Adrenal gland (tissue), 12 donors: ENCODE data around the gene PRKACA. TPM values are rescaled to one million over a fixed set of nuclear protein-coding genes. Genes with fewer than 3 reads are reported as not detected.

Experiments
- DNase-seq, 7 donors: peaks; one replicate each; pipeline ENCODE4 v3.0.0-alpha.2; 2019 to 2020
- H3K27ac ChIP-seq, 5 donors: fragments of 200-600 bp; sonication (generic) in 4 of 5; 1 replicate in 3 of 5; 2 replicates in 2 of 5; pipeline versions ENCODE4 v1.5.1 to v1.8.0; 2016 to 2020; ENCODE audit warnings: mild to moderate bottlenecking in 1 of 5
- H3K27me3 ChIP-seq: fragments of 200-600 bp; 2 replicates; pipeline ENCODE4 v1.8.0; 2021
- H3K36me3 ChIP-seq, 2 donors: fragments of 200-600 bp; replicated peaks in 1 of 2; 1 replicate in 1 of 2; 2 replicates in 1 of 2; pipeline versions ENCODE4 v1.5.1 to v1.8.0; 2018 to 2022
- H3K4me1 ChIP-seq, 2 donors: fragments of 200-600 bp; replicated peaks in 1 of 2; 1 replicate in 1 of 2; 2 replicates in 1 of 2; pipeline versions ENCODE4 v1.5.1 to v1.8.0; 2018 to 2021
- H3K4me3 ChIP-seq, 4 donors: fragments of 200-600 bp; sonication (generic) in 3 of 4; one replicate each; pipeline ENCODE4 v1.5.1; 2016 to 2018
- H3K9me3 ChIP-seq, 3 donors: fragments of 200-600 bp; sonication (generic) in 1 of 3; replicated peaks in 1 of 3; 1 replicate in 2 of 3; 2 replicates in 1 of 3; pipeline versions ENCODE4 v1.5.1 to v1.8.0; 2016 to 2021
- CTCF ChIP-seq, 6 experiments: fragments of 450-650 bp in 4 of 6; fragments of 200-600 bp in 2 of 6; sonication (generic) in 1 of 6; IDR thresholded peaks; 1 replicate in 5 of 6; 2 replicates in 1 of 6; pipeline versions ENCODE4 v1.5.1 to v1.8.0; 2016 to 2021; ENCODE audit warnings: antibody characterized with exemption in 6 of 6, mild to moderate bottlenecking in 2 of 6, moderate library complexity in 1 of 6
- POLR2A ChIP-seq, 2 donors: fragments of 450-650 bp; IDR thresholded peaks; one replicate each; pipeline ENCODE4 v1.6.1; 2017; ENCODE audit warnings: antibody characterized with exemption in 2 of 2, mild to moderate bottlenecking in 2 of 2, moderate library complexity in 1 of 2
- WGBS, 4 donors: extraction: QIAGEN DNeasy Blood & Tissue Kit in 2 of 4; methylation state at CpG; one replicate each; pipeline versions ENCODE4 v1.1.5 to v1.1.7; 2013 to 2017; 5-methylcytosine and 5-hydroxymethylcytosine counted together
- intact Hi-C, 2 donors: fragments of 100-400 bp; cut with DNase I; formaldehyde crosslinking; loops; one replicate each; pipeline versions ENCODE4 v1.14.1 to v1.15.0; 2022 to 2023
- polyA plus RNA-seq, 3 donors: library from polyadenylated mRNA; stranded (reverse); fragments of 200-250 nt in 2 of 3; fragments of 350-450 nt in 1 of 3; fragmentation: Illumina TruSeq in 1 of 3; extraction: RNeasy Lipid Tissue Mini Kit (QIAGEN cat#74804) in 1 of 3; gene quantifications; one replicate each; pipeline ENCODE4 v1.2.3, GENCODE V29; 2013 to 2014
- total RNA-seq, 9 donors: library from RNA; depleted of rRNA in 4 of 9; stranded (reverse); fragments of >200 nt in 4 of 9; fragments of 120-200 nt in 1 of 9; fragmentation: NEBNext Ultra II Directional in 1 of 9; extraction: Animal tissue kit (Norgen Biotek cat#: 25700) in 1 of 9; gene quantifications; one replicate each; pipeline versions ENCODE4 v1.1.0 to v1.2.4, GENCODE V29; 2013 to 2023
- donor health status: healthy with polysubstance abuse.
- donor health status: Bipolar disorder and iron deficiency.
- donor health status: DM: yes; HTN: yes; CAD: no.
- donor health status: DM: no; HTN: no; CAD: no.
- donor health status: DM: no; HTN: no; CAD: no.
- donor health status: DM: yes; HTN: yes; CAD: no.

Gene PRKACA
- total and polyA plus RNA-seq, 12 donors: 74.1 to 457 (median 150) TPM

- Histone ChIP-seq H3K4me3 (peak overlapping the region in 1 of 4 donors; percentile 61), H3K4me1 (peaks cover 35 to 49% of the 10 kb centered on the region in 2 donors), H3K9me3 (no peaks in the 10 kb centered on the region), H3K27ac (peak overlapping the region; percentile 89 to 100 (median 97)), H3K27me3 (no peaks in the 10 kb centered on the region), H3K36me3 (no peaks in the 10 kb centered on the region)
- TF ChIP-seq CTCF (IDR thresholded peaks at IDR 0.05) (no peak), POLR2A (IDR thresholded peaks at IDR 0.05) (no peak)
- intact Hi-C loops: no loop called here
- DNase-seq: no peak
- WGBS, 4 donors: 11 to 16% (median 12%) methylated on average over 3 of the region's 3 CpGs
Observed at GRCh38 chr19:14119146-14119545, 1.6 kb upstream of the PRKACA start.

GRCh38 chr19:14118165-14119051, 846 bp upstream of the PRKACA start:
- Histone ChIP-seq H3K27ac (peak overlapping the region; percentile 89 to 100 (median 97)), H3K4me3 (peak overlapping the region in 2 of 4 donors; percentile 14 to 61), H3K4me1 (peaks cover 40 to 56% of the 10 kb centered on the region in 2 donors), H3K9me3 (no peaks in the 10 kb centered on the region), H3K36me3 (no peaks in the 10 kb centered on the region), H3K27me3 (no peaks in the 10 kb centered on the region)
- intact Hi-C loops: no loop called here
- TF ChIP-seq CTCF (IDR thresholded peaks at IDR 0.05) (peak in 1 of 6 experiments; percentile 11), POLR2A (IDR thresholded peaks at IDR 0.05) (peak; percentile 77 to 79)
- WGBS, 4 donors: 1 to 4% (median 2%) methylated on average over 8 to 60 of the region's 61 CpGs
- DNase-seq: peak; percentile 82 to 97 (median 95)

- Histone ChIP-seq H3K9me3 (no peaks in the 10 kb centered on the region), H3K4me3 (peak overlapping the region; percentile 67 to 95 (median 80)), H3K4me1 (peaks cover 54 to 70% of the 10 kb centered on the region in 2 donors), H3K27ac (peak overlapping the region; percentile 32 to 100 (median 86)), H3K36me3 (no peaks in the 10 kb centered on the region), H3K27me3 (no peaks in the 10 kb centered on the region)
- WGBS, 4 donors: 0 to 1% (median 1%) methylated on average over 12 to 33 of the region's 33 CpGs
- peak; percentile 55 to 78 (median 65) for DNase-seq
- intact Hi-C loops: no loop called here
- TF ChIP-seq POLR2A (IDR thresholded peaks at IDR 0.05): no peak
- TF ChIP-seq CTCF (IDR thresholded peaks at IDR 0.05): no peak
Observed at GRCh38 chr19:14116918-14117578, 514 bp downstream of the PRKACA start.

GRCh38 chr19:14116525-14116917, 1.0 kb downstream of the PRKACA start:
- intact Hi-C loops: no loop called here

More at GRCh38 chr19:14116525-14116917, 1.0 kb downstream of the PRKACA start:
- 0 to 7% (median 3%) methylated on average over 6 of the region's 6 CpGs for WGBS, 4 donors
- H3K4me1 ChIP-seq: peaks cover 59 to 75% of the 10 kb centered on the region in 2 donors
- DNase-seq: no peak
- peak overlapping the region; percentile 67 to 95 (median 80) for H3K4me3 ChIP-seq
- no peaks in the 10 kb centered on the region for H3K36me3 ChIP-seq
- H3K27me3 ChIP-seq: no peaks in the 10 kb centered on the region
- no peaks in the 10 kb centered on the region for H3K9me3 ChIP-seq
- peak overlapping the region; percentile 32 to 100 (median 86) for H3K27ac ChIP-seq
- TF ChIP-seq POLR2A (IDR thresholded peaks at IDR 0.05) (no peak), CTCF (IDR thresholded peaks at IDR 0.05) (no peak)
